Testis (tissue), 2 donors: Measurements from ENCODE around the gene OR9Q1.

Source experiments
- POLR2A ChIP-seq: fragments of 450-650 bp; IDR thresholded peaks from one replicate; pipeline ENCODE4 v1.6.1; 2017; ENCODE audit warnings: antibody characterized with exemption, mild to moderate bottlenecking, moderate library complexity
- TF ChIP-seq, protein P1 (sequence below), 3 experiments: fragments of 450-650 bp in 2 of 3; fragments of 200-600 bp in 1 of 3; sonication (generic) in 1 of 3; IDR thresholded peaks; one replicate each; pipeline ENCODE4 v1.5.1; 2016 to 2019; ENCODE audit warnings: antibody characterized with exemption in 3 of 3, mild to moderate bottlenecking in 2 of 3, moderate library complexity in 1 of 3

GRCh38 chr11:58125469-58125868 lies 101.8 kb downstream of the OR9Q1 start, which contains the start of gene OR9I1:
- TF ChIP-seq, protein P1, sequence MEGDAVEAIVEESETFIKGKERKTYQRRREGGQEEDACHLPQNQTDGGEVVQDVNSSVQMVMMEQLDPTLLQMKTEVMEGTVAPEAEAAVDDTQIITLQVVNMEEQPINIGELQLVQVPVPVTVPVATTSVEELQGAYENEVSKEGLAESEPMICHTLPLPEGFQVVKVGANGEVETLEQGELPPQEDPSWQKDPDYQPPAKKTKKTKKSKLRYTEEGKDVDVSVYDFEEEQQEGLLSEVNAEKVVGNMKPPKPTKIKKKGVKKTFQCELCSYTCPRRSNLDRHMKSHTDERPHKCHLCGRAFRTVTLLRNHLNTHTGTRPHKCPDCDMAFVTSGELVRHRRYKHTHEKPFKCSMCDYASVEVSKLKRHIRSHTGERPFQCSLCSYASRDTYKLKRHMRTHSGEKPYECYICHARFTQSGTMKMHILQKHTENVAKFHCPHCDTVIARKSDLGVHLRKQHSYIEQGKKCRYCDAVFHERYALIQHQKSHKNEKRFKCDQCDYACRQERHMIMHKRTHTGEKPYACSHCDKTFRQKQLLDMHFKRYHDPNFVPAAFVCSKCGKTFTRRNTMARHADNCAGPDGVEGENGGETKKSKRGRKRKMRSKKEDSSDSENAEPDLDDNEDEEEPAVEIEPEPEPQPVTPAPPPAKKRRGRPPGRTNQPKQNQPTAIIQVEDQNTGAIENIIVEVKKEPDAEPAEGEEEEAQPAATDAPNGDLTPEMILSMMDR (IDR thresholded peaks at IDR 0.05) = no peak
- no peak for TF ChIP-seq POLR2A
